LNCaP clone FGC (cell line): Measurements from ENCODE around the gene XRCC4.

Experiments
- DNase-seq: peaks from one replicate; pipeline ENCODE4 v3.0.0-alpha.2; 2011; ENCODE audit warnings: low read depth
- H3K4me3 ChIP-seq: 2 replicates; pipeline ENCODE4 v1.5.1; 2011; ENCODE audit warnings: mild to moderate bottlenecking, low read depth, low read length, control low read depth
- TF ChIP-seq, protein P1 (sequence below): IDR thresholded peaks from 2 replicates; pipeline ENCODE4 v1.5.1; 2012; ENCODE audit warnings: mild to moderate bottlenecking; ENCODE audit not compliant: control insufficient read depth, insufficient read depth; ENCODE audit errors: extremely low read depth

Gene XRCC4

DNA sequence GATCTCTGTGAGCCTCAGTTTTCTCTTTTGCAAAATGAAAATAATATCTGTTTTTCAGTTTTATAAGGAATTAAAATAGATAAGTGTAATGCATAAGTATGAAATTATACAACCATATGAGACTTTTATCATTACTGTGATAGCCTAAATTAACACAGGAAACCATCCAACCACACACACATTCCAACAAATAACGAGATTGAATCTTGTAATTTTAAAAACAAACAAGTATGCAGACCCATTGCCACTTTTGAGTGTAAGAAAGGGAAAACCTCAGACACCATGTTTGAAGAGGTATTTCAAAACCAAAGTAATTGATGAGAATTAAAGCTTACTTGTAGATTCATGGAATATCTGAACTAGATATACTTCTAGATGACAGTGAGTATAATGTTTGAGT lies 32.0 kb downstream of the XRCC4 start:
- TF ChIP-seq, protein P1, sequence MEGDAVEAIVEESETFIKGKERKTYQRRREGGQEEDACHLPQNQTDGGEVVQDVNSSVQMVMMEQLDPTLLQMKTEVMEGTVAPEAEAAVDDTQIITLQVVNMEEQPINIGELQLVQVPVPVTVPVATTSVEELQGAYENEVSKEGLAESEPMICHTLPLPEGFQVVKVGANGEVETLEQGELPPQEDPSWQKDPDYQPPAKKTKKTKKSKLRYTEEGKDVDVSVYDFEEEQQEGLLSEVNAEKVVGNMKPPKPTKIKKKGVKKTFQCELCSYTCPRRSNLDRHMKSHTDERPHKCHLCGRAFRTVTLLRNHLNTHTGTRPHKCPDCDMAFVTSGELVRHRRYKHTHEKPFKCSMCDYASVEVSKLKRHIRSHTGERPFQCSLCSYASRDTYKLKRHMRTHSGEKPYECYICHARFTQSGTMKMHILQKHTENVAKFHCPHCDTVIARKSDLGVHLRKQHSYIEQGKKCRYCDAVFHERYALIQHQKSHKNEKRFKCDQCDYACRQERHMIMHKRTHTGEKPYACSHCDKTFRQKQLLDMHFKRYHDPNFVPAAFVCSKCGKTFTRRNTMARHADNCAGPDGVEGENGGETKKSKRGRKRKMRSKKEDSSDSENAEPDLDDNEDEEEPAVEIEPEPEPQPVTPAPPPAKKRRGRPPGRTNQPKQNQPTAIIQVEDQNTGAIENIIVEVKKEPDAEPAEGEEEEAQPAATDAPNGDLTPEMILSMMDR = no peak
- no peak overlapping the region for H3K4me3 ChIP-seq
- no peak for DNase-seq

DNA sequence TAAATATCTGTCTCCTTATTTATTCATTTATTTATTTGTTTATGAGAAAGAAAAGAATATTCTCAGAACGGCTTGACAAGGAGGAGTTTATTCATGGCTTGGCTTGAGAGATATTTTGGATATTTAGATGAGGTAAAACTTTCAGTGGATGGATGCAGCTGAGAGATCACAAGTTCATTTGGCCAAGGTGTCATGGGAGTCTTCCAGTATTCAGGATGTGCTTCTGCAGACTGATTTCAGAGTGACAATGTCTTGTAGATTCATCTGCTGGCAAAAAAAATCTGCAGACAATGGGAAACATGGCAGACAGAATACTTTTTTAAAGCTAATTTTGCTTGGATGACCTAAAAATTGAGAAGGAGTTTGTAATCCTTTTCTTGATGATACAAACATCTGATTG lies 38.5 kb downstream of the XRCC4 start:
- DNase-seq = no peak
- TF ChIP-seq, protein P1 = no peak

DNA sequence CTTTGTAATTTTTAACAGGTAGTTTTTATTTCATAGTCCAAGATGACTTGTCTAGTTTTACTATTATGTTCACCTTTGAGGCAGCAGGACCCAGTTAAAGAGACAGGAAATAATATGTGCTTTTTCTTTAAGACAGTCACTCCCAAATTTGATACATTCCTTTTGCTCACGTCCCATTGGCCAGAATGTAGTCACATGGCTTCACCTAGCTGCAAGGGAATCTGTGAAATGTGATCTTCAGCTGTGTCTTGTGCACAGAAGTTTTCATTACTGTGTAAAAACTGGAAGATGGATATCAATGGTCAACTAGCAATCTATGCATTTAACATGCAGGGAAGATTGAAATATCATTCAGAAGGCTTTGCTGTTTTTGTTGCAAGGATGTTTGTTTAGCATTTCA lies 41.1 kb downstream of the XRCC4 start:
- TF ChIP-seq, protein P1 = no peak
- DNase-seq = no peak

More for the DNA sequence above, 38.5 kb downstream of the XRCC4 start:
- H3K4me3 ChIP-seq = no peak overlapping the region

DNA sequence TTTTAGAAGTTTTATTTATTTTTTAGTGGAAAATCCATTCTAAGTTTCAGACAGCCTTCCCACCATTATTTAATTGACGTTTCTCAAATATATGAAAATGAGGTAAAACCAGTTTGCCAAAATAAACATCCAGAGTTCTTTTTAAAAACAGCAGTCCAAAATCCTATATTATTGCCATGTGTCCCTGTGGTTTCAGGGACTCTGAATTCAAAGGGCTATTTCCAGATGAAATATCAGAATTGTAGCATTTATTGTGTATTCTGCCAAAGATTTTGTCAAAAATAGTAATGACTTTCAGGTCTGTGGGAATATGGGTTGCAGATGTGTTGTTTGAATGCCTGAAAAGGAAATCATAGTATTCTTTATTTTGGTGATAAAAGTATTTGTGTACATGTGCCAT lies 41.6 kb downstream of the XRCC4 start:
- TF ChIP-seq, protein P1 = no peak
- no peak overlapping the region for H3K4me3 ChIP-seq
- no peak for DNase-seq

More for the DNA sequence above, 41.1 kb downstream of the XRCC4 start:
- no peak overlapping the region for H3K4me3 ChIP-seq

DNA sequence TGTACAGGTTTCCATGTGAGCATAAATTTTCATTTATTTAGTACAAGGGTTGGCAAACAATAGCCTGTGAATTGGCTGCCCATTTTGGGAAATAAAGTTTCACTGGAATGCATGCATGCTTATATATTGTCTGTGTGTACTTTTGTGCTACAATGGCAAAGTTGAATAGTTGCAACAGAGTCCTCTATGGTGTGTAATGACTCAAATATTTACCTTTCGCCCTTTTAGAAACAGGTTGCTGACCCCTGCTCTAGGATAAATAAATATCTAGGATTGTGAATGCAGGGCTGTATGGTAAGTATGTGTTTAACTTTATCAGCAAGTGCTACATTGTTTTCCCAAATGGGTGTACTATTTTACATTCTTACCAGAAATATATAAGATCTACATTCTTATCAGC lies 47.2 kb downstream of the XRCC4 start:
- no peak overlapping the region for H3K4me3 ChIP-seq
- TF ChIP-seq, protein P1 = no peak
- no peak for DNase-seq

DNA sequence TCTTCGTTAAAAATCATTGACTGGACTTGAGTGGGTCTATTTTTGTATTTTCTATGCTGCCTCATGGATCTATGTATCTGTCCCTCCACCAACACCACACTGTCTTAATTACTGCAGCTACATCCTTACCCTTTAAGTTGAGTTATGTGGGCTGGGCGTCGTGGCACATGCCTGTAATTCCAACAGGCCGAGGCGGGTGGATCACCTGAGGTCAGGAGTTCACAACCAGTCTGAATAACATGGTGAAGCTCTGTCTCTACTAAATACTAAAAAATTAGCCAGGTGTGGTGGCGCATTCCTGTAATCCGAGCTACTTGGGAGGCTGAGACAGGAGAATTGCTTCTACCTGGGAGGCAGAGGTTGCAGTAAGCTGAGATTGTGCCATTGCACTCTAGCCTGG lies 48.2 kb downstream of the XRCC4 start:
- TF ChIP-seq, protein P1 = no peak
- H3K4me3 ChIP-seq = no peak overlapping the region
- no peak for DNase-seq

DNA sequence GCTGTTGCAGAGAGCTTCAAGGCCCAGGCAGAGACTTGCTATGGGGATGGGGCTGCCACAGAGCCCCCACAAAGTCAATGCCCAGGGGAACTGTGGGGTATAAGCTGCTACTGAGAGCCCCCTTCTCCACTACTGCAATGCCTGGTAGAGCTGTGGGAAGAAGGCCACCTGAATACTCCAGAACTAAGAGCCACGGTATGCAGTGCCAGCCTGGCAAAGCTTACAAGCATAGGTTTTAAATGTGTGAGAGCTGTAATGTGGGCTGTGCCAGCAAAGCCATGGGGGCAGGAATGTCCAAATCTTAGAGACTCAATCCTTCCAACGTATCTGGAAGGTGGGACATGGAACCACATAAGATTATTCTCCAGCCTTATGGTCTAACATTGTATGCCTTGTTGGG lies 49.2 kb downstream of the XRCC4 start:
- DNase-seq = no peak
- TF ChIP-seq, protein P1 = no peak
- no peak overlapping the region for H3K4me3 ChIP-seq
